HG03558 (cell line): ENCODE measurements around the gene CAMTA1.
"Not testable (repeated sequence)": the region's sequence is repeated elsewhere in the genome, so short reads cannot be mapped to it uniquely, and the experiment has no call there.

Source experiments
- ATAC-seq: cut with Tn5 transposase; IDR thresholded peaks from one replicate; pipeline ENCODE4 v1.9.1; 2021; ENCODE audit warnings: moderate number of reproducible peaks; ENCODE audit not compliant: unreplicated experiment; ENCODE audit errors: extremely low read depth

The CAMTA1 gene

DNA sequence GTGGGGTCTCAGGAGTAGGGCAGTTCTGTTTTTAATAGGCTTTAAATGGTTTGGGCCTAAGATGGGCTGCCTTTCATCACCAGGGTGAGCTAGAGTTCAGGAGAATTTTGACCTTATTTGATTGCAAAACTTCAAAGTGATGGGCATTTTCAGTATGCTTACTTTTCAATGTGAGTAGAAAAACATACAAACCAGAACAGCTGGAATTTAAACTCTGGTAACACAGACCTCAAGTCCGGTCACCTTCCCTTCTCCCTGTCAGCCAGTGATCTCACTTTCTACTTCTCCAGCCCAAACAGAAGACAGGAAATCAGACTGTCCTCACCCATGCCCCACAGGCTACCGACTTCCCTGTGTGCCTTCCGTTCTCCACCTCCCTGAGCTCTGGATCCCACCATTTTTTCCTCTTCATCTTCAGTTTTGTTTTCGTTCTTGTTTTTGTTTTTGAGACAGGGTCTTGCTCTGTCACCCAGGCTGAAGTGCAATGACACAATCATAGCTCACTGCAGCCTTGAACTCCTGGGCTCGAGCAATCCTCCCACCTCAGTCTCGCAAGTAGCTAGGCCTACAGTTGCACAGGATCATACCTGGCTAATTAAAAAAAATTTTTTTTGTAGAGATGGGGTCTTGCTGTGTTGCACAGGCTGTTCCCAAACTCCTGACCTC, 374.0 kb downstream of the CAMTA1 start:
- no peak for ATAC-seq

DNA sequence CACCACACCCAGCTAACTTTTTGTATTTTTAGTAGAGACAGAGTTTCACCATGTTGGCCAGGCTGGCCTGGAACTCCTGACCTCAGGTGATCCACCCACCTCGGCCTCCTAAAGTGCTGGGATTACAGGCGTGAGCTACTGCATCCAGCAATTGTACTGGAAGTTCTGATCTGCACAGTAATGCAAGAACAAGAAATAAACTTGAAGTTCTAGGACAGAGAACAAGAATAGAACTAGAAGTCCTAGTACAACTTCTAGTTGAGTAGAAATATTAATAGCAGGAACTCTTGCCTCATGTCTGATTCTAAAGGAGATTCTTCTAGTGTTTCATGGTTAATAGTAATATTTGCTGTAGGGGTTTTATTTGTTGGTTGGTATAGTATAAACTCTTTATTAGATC, 383.3 kb downstream of the CAMTA1 start:
- not testable (repeated sequence) for ATAC-seq

DNA sequence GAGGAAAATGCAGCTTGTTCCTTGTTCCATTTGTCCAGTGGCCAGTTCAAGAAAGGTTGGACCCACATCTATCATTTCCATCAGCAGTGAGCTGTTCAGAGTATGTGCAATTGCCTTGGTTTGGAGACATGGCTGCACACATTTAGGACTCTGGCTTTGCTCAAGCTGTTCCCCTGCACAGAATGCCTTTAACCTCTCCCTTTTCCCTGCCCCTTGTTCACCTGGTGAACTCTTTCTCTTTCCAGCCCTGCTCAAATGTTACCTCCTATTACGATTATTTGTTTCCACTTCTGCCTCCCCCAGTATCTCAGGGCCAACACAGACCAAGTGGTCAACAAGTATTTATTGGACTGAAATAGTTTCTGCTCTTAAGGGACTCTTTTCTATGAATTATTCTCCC, 385.9 kb downstream of the CAMTA1 start:
- no peak for ATAC-seq

DNA sequence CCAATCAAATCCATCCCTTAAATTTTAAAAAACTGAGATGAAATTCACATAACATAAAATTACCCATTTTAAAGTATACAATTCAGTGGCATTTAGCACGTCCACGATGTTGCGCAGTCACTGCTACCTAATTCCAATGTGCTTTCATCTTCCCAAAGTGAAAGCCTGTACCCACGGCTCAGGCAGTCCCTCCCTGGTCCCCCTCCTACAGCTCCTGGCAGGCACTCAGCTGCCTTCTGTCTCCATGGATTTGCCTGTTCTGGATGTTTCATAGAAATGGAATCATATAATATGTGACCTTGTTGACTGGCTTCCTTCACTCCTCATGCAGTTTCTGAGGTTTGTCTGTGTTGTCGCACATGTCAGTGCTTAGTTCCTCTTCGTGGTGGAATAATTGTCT, 386.3 kb downstream of the CAMTA1 start:
- ATAC-seq, result no peak

DNA sequence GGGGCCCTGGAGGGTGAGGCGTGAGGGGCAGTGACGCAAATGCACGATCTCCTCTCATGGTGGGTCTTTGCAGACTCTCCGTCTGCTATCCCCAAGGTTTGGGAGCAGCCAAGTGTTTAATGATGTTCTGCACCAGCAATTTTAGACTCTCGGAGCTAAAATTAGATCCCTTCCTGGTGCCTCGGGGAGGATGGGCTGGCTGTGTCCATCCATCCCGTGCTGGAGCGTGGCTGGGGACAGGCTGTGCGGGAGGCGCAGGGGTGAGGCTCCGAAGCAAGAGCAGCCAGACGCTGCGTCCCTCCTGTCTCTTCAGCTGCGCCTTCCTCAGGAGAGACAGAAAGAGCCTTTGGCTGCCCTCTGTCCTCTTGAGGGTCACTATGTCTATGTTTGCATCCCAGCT, 387.6 kb downstream of the CAMTA1 start:
- ATAC-seq, result no peak

DNA sequence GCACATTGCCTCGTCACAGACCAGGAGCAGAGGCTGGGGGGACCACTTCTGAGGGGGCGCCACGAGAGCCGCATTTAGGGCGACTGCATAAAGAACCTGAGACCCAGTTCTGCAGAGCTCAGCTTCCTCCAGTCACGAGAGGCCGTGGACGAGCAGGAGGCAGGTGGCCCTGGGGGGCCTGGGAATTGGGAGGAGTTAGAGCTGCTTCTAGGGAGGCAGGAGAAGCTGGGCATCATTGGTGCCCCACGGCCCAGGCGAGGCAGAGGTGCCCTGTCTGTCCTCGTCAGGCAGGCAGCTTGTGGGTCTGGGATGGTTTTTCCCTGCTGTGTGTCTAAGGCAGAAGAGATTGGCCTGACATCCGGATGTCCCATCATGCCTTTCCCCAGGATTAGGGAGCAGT, 389.3 kb downstream of the CAMTA1 start:
- no peak for ATAC-seq

DNA sequence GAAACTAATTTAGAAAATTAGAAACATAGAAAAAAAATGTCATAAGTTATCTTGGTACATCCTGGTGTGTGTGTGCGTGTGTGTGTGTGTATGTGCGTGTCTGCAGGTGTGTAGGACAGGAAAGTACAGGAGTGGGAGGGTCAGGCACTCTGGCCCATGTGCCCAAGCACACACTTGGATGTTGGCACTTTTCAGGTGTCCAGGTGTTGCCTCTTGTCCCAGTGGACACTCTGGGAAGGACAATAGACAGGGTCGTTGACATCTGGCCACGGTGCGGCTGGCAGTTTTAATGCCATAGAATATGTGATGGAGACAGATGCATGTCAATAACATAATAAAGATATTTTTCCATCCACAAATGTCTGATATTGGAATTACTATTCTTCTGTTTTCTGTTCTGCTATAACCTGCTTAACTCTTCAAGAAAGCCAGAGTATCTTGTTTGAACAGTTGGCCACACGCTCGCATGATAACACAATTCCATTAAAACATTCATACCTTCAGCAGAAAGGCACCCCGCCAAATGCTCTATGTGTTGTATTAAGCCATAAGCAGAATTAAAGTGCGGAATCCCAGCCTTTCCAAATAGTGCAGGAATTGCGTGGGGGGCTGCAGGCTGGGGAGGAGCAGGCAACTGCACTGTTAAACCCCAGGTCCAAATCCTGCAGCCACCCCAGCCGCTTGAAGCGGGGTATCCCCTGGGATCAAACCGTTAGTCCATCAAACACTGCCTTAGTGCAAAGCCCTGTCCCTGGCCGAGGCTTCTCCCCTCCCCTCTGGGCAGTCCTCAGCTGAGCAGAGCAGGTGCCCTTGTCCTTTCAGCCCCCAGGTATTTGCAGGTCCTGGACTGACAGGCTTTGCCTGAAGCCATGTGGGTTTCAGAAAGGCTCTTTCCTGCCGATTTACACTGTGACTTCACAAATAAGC, 390.0 kb downstream of the CAMTA1 start:
- no peak for ATAC-seq

DNA sequence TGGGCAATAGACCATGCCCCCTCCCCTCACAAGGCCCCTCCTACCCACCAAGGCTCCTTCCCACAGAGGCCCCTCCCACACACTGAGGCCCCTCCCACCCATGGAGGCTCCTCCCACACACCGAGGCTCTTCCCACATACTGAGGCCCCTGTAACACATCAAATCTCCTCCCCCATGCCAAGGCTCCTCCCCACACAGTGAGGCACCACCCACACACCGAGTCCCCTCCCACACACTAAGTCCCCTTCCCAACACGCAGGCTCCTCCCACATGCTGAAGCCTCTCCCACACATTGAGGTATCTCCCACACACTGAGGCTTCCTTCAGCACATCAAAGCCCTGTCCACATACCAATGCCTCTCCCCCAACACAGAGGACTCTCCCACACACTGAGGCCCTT, 391.8 kb downstream of the CAMTA1 start:
- no peak for ATAC-seq

DNA sequence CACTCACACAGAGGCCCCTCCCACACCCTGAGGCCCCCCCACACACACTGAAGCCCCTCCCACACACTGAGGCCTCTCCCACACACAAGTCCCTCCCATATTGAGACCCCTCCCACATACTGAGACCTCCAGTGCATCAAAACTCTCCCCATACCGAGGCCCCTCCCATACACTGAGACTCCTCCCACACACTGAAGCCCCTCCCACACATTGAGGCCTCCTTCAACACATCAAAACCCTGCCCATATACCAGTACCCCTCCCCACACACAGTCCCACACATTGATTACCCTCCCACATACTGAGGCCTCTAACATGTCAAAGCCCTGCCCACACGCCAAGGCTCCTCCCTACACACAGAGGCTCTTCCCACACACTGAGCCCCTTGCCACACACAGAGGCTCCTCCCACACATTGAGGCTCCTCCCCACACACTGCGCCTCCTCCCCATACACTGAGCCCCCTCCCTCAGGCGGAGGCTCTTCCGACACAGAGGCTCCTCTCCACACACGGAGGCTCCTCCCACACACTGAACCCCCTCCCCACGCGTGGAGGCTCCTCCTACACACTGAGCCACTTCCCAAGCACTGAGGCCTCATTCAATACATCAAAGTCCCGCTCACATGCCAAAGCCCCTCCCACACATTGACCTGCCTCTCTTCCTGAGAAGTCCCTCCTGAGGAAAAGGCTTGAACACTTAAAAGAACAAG, 392.3 kb downstream of the CAMTA1 start:
- ATAC-seq, result no peak

DNA sequence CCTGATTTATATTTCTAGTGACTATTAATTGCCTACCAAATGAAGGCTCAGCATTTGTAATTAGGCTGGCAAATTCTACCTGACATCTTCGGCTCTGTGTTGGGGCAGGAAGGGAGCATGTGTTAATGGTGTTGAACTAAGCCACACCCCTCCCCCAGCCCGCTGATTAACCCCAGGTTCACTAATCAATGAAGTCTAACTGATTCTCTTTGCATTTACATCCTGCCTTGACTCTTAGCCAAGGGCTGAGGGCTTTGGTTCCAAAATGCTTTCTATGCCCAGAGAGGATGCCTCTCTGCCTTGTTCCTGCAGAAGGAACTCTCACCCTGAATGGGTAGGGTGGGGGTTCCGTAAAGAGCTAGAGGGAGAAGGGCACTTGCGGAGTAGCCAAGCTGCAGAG, 393.1 kb downstream of the CAMTA1 start:
- no peak for ATAC-seq

DNA sequence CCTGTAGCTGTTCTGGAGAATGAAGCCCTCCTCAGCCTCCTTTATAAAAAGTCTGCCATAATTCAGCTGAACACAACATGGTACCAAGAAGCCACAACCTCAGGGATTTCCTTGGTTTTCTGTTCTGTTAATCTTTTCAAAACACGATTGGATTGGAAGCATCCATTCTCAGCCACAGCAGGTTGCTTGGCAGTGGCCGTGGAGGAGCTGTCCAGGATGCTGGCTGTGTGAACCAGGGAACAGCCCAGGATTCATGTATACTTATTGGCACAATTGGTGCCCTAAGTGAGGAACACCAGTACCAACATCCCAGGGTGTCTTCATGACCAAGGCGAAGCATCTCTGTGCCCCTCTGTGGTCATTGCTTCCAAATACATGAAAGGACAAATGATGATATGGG, 393.5 kb downstream of the CAMTA1 start:
- ATAC-seq, result no peak

DNA sequence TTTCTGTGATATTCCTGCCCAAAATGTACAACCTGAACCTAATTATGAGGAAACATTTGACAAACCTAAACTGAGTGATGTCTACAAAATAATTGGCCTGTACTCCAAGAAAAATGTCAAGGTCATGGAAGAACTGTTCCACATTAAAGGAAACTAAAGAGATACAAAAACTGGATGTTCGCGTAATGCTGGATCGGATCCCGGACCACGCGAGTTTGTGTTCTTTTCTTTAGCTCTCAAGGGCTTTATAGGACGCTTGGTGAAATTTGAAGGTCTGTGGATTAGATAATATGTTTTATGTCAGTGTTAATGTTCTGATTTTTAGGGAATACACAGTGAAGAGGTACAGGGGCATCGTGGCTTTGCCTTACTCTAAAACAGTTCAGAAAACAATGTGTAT, 400.5 kb downstream of the CAMTA1 start:
- ATAC-seq, result no peak

DNA sequence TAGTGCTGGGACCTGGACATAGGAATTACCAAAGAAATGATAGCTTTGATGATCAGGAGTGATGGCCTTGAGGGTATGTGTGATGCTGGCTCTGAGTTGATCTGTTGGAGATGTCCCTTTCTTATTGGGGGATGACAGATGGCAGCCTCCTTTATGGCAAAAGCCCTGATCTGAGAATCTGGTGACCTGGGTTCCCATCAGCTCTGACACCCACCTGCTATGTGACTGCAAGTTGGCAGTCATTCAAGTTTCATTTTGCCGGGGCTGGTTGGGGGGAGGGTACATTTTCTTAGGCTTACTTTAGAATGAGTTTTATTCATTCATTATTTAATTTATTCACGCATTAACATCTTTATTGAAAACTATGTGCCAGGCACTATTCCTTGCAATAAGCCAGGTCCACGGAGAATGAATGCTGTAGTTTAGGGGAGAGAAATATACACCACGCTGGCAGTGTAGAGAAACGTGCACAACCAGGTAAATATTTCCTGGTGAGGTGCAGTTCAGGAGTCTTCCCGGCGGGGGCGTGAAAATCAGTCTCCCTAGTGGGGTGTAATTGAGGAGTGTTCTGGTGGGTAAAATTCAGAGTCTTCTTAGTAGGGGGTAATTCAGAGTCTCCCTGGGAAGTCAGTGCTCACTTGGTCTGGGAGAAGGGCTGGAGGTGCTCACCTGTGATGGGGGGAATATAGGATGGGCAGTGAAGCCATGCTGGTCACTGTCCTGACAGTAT, 401.3 kb downstream of the CAMTA1 start:
- no peak for ATAC-seq

DNA sequence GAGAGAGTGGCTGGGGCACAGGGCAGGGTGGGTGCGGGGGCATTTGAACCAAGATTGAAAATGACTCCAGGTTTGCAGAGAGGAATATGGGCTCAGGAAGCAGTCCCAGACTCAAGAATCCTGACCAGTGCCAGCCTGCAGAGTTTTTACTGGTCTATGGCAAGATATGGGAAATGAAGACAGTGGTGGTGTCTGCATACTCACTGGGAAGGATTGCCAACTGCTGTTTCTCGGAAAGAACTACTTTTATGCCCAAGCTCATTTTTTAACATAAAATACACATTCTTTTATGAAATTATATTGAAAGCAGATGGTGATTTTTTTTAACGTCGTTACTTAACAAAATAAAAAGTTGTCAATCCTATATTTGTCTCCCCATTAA, 401.8 kb downstream of the CAMTA1 start:
- no peak for ATAC-seq

DNA sequence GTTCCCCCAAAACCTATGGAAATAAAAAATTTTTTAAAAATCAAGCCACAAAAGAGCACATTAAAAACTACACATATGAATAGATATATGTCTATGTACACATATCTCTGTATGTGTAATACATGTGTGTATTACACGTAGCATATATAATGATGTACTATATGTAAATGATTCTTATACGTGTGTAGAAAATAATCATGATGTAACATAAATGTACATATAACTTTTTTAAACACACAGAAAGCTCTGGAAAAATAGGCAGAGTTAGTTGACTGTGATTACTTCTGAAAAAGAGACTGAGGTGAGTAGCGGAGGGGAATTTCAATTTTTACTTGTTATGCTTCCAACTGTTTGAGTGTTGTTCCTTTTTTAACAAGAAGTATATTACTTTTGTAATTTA, 405.0 kb downstream of the CAMTA1 start:
- no peak for ATAC-seq

DNA sequence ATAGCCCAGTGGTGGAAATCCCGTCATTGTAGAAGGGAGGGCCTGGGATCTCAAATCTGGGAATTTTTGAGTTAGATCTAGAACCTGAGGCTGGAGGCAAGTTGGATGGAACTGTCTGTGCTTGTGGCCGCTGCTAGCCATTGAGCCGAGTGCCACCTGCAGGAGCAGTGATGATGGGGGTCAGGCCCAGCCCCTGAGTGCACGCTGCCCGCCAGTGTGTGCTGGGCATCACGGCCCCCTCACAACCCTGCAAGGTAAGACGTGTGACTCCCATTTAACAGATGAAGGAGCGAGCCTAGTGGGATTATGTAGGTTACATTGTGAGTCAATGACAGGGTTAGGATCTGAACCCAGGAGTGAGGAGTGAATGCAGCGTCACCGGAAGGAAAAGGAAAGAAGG, 407.2 kb downstream of the CAMTA1 start:
- ATAC-seq, result no peak

DNA sequence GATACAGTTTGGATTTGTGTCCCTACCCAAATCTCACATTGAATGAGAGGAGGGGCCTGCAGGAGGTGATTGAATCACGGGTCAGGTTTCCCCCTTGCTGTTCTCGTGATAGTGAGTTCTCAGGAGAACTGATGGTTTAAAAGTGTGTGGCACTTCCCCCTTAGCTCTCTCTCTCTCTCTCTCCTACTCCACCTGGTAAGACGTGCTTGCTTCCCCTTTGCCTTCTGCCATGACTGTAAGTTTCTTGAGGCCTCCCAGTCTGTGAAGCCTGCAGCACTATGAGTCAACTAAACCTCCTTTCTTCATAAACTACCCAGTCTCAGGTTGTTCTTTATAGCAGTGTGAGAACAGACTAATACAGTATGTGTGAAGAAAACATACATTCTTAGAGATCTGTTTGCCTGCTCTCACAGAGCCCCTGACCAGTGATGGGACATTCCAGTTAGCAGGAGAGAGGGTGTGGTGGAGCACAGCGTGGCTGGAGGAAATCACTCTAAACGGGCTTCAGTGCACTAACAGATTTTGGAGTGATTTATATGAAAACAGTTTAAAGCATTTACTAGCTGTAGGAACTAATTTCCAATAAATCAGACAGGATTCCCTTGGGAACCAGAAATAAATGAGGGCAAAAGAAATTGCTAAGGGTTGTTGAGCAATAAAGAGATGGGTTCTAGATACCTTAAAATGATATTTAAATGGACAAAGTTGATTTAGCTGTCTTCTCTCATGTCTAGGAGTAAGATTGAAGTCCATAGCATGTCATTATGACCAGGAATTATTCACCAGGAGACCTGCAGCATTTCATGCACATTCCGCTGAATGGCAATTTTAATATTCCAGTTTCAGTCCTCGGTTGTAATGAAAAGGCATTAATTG, 411.0 kb downstream of the CAMTA1 start:
- ATAC-seq, result no peak

DNA sequence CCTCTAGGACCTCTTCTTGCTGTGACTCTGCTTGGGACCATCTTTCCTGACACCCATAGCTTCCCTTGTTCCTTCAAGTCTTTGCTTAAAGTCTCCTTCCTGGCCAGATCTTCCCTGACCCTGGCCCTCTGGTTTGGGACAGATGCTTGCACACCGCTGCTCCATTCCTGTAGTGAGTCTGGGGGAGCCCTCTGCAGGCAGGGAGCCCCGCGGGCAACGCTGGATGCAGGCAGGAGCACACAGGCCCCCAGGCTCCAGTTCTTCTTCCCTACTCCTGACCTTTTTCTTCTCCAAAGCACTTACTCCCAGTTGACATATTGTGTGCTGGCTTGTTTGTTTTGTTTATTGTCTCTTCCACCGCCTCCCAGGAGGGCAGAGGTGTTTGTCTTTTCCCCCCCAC, 413.4 kb downstream of the CAMTA1 start:
- ATAC-seq, result no peak

DNA sequence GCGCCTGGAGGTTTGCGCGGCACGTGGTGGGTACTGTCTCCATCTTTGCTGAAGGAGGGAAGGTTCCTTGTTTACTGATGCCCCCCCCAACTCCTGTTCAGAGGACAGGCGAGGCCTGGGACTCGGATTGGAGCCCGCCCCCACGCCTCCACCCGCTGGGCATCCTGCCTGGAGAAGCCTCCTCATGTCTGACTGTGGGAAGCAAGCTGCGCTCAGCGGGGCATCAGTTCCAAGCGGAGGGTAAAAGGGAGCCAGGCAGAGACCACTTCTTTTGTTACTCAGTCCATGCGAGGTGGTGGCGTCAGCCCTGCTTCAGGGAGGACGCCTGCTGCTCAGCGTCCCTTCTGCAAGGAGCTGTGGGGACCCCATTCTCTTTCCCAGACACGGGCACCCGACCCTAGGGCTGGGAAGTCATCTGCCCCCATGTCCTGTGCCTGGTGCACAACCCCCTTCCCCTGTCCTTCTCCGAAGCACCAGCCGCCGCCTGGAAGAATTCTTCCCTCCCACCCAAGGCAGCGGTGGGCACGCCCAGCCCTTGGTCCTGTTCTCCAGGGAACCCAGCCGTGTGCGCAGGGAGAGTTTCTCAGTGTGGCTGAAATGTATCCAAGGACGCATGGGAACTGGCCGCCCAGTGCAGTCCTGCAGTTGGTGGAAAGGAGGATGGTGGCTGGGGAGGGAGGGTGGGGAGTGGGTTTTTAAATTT, 414.0 kb downstream of the CAMTA1 start:
- ATAC-seq, result no peak
